ENCODE data around the gene DIAPH3. TPM values are rescaled to one million over a fixed set of nuclear protein-coding genes. Genes with fewer than 3 reads are reported as not detected.

The DIAPH3 gene
- total RNA-seq, 1 experiment from 2014 or later: 11.4 TPM

- Mint-ChIP-seq H3K9me3 (ENCODE audit: low read depth, unreplicated experiment) (no peaks in the 10 kb centered on the region), H3K27ac (ENCODE audit: unreplicated experiment) (no peak overlapping the region), H3K4me1 (ENCODE audit: low read depth, unreplicated experiment) (no peaks in the 10 kb centered on the region), H3K27me3 (ENCODE audit: unreplicated experiment) (no peaks in the 10 kb centered on the region), H3K4me3 (ENCODE audit: low read depth, unreplicated experiment) (no peak overlapping the region), H3K36me3 (ENCODE audit: insufficient read depth, unreplicated experiment) (no peaks in the 10 kb centered on the region)
- BruUV-seq (replicated peaks): no TSS peak
- intact Hi-C loops (cut with micrococcal nuclease; ENCODE audit: unreplicated experiment): loop anchor here (10.0 kb wide), 2 partner anchors 137 to 197 kb away; no protein-coding TSS in a partner anchor
- DNase-seq: no peak
- CTCF ChIA-PET: no interaction called here
- TF ChIP-seq CTCF (IDR thresholded peaks at IDR 0.05; ENCODE audit: unreplicated experiment): no peak
Observed at GRCh38 chr13:59671881-59672280, 491.8 kb downstream of the DIAPH3 start.

DNA sequence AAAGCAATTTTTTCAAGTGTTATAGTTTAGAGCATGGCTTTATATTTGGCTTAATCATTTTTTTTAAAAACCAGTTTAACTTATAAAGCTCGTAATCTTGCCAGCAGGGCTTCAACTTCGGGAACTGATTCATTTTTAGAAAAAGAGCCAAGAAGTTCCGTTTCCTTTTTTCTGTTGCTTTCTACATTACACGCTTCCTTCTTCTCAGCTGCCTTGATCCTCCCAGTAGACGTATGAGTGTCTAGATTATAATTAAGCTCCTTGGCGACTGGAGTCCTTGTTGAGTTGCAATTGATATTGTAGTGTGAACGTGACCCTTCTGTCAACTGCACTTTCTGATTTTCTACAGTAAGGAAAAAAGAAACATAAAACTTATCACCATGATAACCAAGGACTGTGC is 497.2 kb downstream of the DIAPH3 start:
- Mint-ChIP-seq H3K4me3 (ENCODE audit: low read depth, unreplicated experiment) (no peak overlapping the region), H3K27ac (ENCODE audit: unreplicated experiment) (no peak overlapping the region), H3K36me3 (ENCODE audit: insufficient read depth, unreplicated experiment) (no peaks in the 10 kb centered on the region), H3K27me3 (ENCODE audit: unreplicated experiment) (no peaks in the 10 kb centered on the region), H3K9me3 (ENCODE audit: low read depth, unreplicated experiment) (no peaks in the 10 kb centered on the region), H3K4me1 (ENCODE audit: low read depth, unreplicated experiment) (no peaks in the 10 kb centered on the region)
- TF ChIP-seq CTCF (IDR thresholded peaks at IDR 0.05; ENCODE audit: unreplicated experiment): no peak
- DNase-seq: no peak
- BruUV-seq (replicated peaks): no TSS peak
- CTCF ChIA-PET: interaction anchor here (0.7 kb wide), 1 partner anchor 14 kb away, joined by 3 read pairs; no protein-coding TSS in a partner anchor
- intact Hi-C loops (cut with micrococcal nuclease; ENCODE audit: unreplicated experiment): no loop called here

- CTCF ChIA-PET: no interaction called here
- H3K36me3 Mint-ChIP-seq (ENCODE audit: insufficient read depth, unreplicated experiment): no peaks in the 10 kb centered on the region
Observed at GRCh38 chr13:59665732-59666131, 498.0 kb downstream of the DIAPH3 start.

GRCh38 chr13:59665184-59665583 is 498.5 kb downstream of the DIAPH3 start:
- Mint-ChIP-seq H3K27ac (ENCODE audit: unreplicated experiment) (no peak overlapping the region), H3K9me3 (ENCODE audit: low read depth, unreplicated experiment) (no peaks in the 10 kb centered on the region), H3K27me3 (ENCODE audit: unreplicated experiment) (no peaks in the 10 kb centered on the region), H3K36me3 (ENCODE audit: insufficient read depth, unreplicated experiment) (no peaks in the 10 kb centered on the region), H3K4me1 (ENCODE audit: low read depth, unreplicated experiment) (no peaks in the 10 kb centered on the region), H3K4me3 (ENCODE audit: low read depth, unreplicated experiment) (no peak overlapping the region)
- TF ChIP-seq CTCF (IDR thresholded peaks at IDR 0.05; ENCODE audit: unreplicated experiment): no peak
- BruUV-seq (replicated peaks): no TSS peak
- CTCF ChIA-PET: no interaction called here
- no peak for DNase-seq
- intact Hi-C loops (cut with micrococcal nuclease; ENCODE audit: unreplicated experiment): no loop called here

More at GRCh38 chr13:59665732-59666131, 498.0 kb downstream of the DIAPH3 start:
- H3K4me1 Mint-ChIP-seq (ENCODE audit: low read depth, unreplicated experiment): no peaks in the 10 kb centered on the region
- H3K9me3 Mint-ChIP-seq (ENCODE audit: low read depth, unreplicated experiment): no peaks in the 10 kb centered on the region
- H3K4me3 Mint-ChIP-seq (ENCODE audit: low read depth, unreplicated experiment): no peak overlapping the region
- no peak for TF ChIP-seq CTCF (IDR thresholded peaks at IDR 0.05; ENCODE audit: unreplicated experiment)
- intact Hi-C loops (cut with micrococcal nuclease; ENCODE audit: unreplicated experiment): no loop called here
- DNase-seq: no peak
- no TSS peak for BruUV-seq (replicated peaks)
- no peak overlapping the region for H3K27ac Mint-ChIP-seq (ENCODE audit: unreplicated experiment)
- H3K27me3 Mint-ChIP-seq (ENCODE audit: unreplicated experiment): no peaks in the 10 kb centered on the region

Data from Calu3 (cell line).